Loucy (cell line): ENCODE results near the gene PSMD2.

ENCODE experiments used
- CTCF ChIP-seq: fragments of 200-600 bp; sonication (generic); conservative IDR thresholded peaks from 2 replicates; pipeline ENCODE4 v1.5.1; 2014; ENCODE audit warnings: mild to moderate bottlenecking, antibody characterized with exemption, low read length
- EZH2phosphoT487 ChIP-seq: fragments of 200-600 bp; IDR thresholded peaks from 2 replicates; pipeline ENCODE4 v1.6.1; 2018; ENCODE audit warnings: antibody characterized with exemption, mild to moderate bottlenecking, moderate library complexity, borderline replicate concordance

GRCh38 chr3:184317201-184317600 lies 18.2 kb downstream of the PSMD2 start:
- TF ChIP-seq CTCF (no peak), EZH2phosphoT487 (no peak)
